Epithelial cell of proximal tubule (primary cell): ENCODE data around the gene SAMMSON. TPM values are rescaled to one million over a fixed set of nuclear protein-coding genes. Genes with fewer than 3 reads are reported as not detected.

Experiments
- DNase-seq: peaks from one replicate; pipeline ENCODE4 v3.0.0-alpha.2; 2011; ENCODE audit warnings: low read depth
- H3K4me3 ChIP-seq: 2 replicates; pipeline ENCODE4 v1.5.1; 2011; ENCODE audit warnings: low read depth, mild to moderate bottlenecking, low read length
- CTCF ChIP-seq: conservative IDR thresholded peaks from 2 replicates; pipeline ENCODE4 v1.5.1; 2012; ENCODE audit warnings: low read depth, mild to moderate bottlenecking, low read length
- total RNA-seq: library from RNA; depleted of rRNA; stranded (reverse); fragments of >200 nt; gene quantifications from 2 replicates; pipeline ENCODE4 v1.2.3, GENCODE V29; 2015

Gene SAMMSON
- total RNA-seq, 1 donor from 2014 or later = not detected

GRCh38 chr3:70003119-70003518 lies 3.6 kb downstream of the SAMMSON start:
- TF ChIP-seq CTCF = no peak
- H3K4me3 ChIP-seq = no peak overlapping the region
- no peak for DNase-seq

GRCh38 chr3:70006089-70006488 lies 6.6 kb downstream of the SAMMSON start:
- TF ChIP-seq CTCF = no peak
- H3K4me3 ChIP-seq = no peak overlapping the region
- DNase-seq = no peak

GRCh38 chr3:70010346-70010745 lies 10.8 kb downstream of the SAMMSON start:
- DNase-seq = no peak
- TF ChIP-seq CTCF = no peak
- no peak overlapping the region for H3K4me3 ChIP-seq

- DNase-seq = no peak
- H3K4me3 ChIP-seq = no peak overlapping the region
- no peak for TF ChIP-seq CTCF
Observed at GRCh38 chr3:70011582-70011981, 12.0 kb downstream of the SAMMSON start.

- no peak for DNase-seq
- no peak overlapping the region for H3K4me3 ChIP-seq
- TF ChIP-seq CTCF = no peak
Observed at GRCh38 chr3:70020906-70021660, 21.6 kb downstream of the SAMMSON start.

- TF ChIP-seq CTCF = no peak
- no peak overlapping the region for H3K4me3 ChIP-seq
- DNase-seq = no peak
Observed at GRCh38 chr3:70028361-70028760, 28.8 kb downstream of the SAMMSON start.

- TF ChIP-seq CTCF = no peak
- H3K4me3 ChIP-seq = no peak overlapping the region
- no peak for DNase-seq
Observed at GRCh38 chr3:70038693-70039092, 39.2 kb downstream of the SAMMSON start.
